Activated CD4-positive, CD25-positive, alpha-beta regulatory T cell treated with anti-CD3 and anti-CD28 coated beads, Interleukin-2, amount 50 U/mL, for 72 hours (primary cell): ENCODE measurements around the gene WDFY2.

Source experiments
- DNase-seq: peaks from one replicate; pipeline ENCODE4 v3.0.0; 2021

The WDFY2 gene

GRCh38 chr13:51603716-51604115 is 19.5 kb downstream of the WDFY2 start:
- no peak for DNase-seq

GRCh38 chr13:51605698-51606097 is 21.4 kb downstream of the WDFY2 start:
- no peak for DNase-seq

DNA sequence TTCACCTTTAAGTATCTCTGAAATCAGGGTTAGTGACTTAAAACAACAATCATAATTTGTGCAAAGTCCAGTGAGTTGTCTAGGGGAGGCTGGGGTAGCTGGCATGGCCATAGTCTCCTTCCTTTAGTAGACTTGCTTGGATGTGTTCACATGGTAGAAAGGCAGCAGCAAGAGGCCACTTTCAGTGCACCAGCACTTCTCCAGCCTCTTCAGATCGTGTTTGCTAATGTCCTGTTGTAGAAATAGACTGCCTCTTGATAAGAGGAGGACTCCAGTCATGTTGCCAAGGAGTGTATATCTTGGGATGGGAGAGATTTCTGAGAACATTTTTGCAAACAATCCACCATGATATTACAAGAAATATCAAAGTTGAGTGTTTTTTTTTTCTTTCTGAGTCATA is 22.9 kb downstream of the WDFY2 start:
- DNase-seq: no peak

DNA sequence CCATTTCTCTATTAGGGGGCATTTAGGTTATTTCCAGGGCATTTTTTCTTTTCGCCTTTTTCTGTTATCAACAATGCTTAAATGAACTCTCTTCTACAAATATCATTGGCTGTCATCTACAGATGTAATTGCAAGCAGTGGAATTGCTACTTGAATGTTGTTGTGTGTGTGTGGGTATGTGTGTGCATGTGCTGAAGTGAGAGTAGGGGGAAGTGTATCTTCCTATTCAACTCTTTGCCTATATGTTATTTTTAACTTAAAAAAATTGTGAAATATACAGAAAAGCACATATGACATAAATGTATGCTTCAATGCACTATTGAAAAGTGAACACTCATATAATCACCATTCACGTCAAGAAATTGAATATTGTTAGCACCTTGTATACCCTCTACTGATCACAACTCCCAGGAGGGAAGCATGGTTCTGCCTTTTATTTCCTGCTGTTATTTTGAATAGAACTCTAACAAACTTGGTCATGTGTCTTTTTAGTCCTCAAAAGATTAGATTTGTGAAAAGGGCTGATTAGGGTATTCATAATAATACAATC is 24.7 kb downstream of the WDFY2 start:
- no peak for DNase-seq

GRCh38 chr13:51612867-51613266 is 28.6 kb downstream of the WDFY2 start:
- DNase-seq: no peak

DNA sequence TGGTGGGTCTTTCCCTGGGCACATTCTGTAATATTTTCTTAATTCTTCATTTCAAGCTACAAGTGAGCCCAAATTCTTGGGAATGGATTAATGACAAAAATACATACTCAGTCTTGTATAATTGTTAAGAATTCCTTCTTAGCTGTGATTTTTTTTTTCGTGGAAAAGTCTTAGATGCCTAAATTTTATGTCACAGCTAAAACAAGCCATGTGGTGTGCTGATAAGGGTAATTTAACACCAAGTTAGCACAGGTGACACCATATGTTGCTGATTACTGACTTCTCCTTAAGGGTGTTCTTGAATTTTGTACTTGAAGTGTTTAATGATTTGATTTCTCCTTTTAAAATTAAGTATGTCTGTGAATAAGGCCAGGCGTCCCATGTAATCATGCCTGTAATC is 29.3 kb downstream of the WDFY2 start:
- DNase-seq: no peak

DNA sequence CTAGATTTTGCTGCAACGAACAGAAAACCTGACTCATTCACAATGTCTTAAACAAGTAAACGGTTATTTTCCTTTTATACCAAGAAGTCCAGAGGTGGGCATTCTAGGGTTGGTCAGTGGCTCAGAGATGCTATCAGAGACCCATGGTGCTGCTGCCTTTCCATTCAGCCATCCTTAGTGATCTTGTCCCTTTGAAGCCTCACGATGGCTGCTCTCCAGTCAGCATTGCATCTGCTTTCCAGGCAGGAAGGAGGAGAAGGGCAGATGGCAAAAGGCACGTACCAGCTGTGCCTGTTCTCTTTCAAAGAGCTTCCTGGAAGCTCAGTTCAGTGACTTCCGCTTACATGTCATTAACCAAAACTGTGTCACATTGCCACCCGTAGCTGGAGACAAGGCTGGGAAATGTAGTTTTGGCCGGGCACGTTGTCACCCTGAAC is 30.1 kb downstream of the WDFY2 start:
- peak; percentile 35 for DNase-seq

- no peak for DNase-seq
Measured at GRCh38 chr13:51618626-51619025, 34.4 kb downstream of the WDFY2 start.

DNA sequence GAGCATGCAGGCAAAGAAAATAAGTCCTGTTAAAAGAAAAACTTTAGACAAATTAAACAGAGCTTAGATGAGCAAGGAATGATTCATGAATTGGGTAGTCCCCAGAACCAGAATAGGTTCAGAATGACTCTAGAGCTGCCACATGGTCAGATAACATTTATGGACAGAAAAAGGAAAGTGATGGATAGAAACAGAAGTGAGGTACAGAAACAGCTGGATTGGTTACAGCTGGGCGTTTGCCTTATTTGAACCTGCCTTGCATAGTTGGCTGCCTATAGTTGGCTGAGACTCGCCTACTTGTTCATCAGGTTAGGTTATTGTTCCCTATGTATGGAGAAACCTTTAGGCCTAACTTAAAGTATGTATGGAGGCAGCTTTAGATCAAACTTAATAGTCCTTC is 35.4 kb downstream of the WDFY2 start:
- no peak for DNase-seq

GRCh38 chr13:51620165-51620983 is 36.1 kb downstream of the WDFY2 start:
- DNase-seq: no peak

- no peak for DNase-seq
Measured at GRCh38 chr13:51621602-51622001, 37.3 kb downstream of the WDFY2 start.

DNA sequence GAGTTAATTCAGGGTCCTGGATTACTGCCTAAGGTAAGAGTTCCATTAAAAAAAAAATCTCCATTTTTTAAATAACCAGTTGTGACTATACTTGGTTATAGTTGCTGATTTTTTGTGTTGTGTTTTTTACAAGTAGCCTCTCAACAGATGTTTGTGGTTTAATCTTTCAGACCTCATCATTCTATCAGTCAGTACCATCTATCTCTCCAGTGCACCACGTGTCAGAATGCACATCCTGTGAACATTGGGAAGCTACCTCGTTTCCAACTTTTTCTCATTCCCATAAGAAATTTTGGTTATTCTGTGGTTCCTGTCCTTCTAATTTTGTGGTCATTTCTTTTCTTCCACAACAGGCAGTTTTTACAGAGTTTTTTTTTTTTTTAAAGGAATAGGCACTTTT is 39.2 kb downstream of the WDFY2 start:
- no peak for DNase-seq

DNA sequence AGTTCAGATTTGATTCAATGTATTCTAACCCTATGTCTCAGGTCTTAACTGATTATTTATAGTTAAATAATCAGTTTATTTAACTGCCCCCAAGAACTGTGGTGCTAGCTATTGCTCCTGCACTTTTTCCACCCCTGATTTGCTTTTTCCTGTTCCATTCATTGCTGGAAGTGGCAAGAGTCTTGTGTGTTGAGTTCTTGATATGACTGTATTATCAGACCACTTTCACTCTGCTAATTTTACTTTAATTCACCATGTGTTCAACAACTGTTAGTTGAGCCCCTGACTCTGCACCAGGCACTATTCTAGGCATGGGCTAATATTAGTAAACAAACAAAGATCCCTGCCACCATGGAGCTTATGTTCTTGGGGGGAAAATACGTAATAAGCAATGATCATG is 39.9 kb downstream of the WDFY2 start:
- no peak for DNase-seq

DNA sequence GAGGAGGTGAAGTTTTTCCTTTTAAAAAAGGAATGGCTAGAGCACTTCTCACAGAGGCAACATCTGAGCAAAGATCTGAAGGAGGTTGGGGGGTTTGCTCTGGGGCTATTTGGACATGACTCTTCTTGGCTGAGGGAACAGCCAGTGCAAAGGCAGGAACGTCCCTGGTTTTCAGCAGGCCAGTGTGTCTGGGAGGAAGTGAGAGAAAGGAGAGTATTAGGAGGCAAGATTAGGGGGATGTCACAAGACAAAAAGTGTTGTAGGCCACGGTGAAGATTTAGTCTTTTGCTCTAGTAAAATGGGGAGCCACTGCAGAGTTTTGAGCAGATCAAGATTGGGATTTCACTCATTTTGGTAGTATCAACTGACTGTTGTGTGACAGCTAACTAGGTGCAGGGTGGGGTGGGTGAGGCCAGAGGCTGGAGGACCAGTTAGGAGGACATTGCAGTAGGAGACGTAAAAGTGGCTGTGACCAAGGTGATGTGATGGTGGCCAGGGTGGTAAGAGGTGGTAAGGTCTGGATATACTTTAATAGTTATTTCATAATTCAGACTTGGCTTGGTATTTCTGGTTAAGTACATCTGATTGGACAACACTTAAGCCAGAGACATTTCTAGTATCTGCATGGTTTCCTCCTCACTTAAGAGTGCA is 40.6 kb downstream of the WDFY2 start:
- DNase-seq: no peak

DNA sequence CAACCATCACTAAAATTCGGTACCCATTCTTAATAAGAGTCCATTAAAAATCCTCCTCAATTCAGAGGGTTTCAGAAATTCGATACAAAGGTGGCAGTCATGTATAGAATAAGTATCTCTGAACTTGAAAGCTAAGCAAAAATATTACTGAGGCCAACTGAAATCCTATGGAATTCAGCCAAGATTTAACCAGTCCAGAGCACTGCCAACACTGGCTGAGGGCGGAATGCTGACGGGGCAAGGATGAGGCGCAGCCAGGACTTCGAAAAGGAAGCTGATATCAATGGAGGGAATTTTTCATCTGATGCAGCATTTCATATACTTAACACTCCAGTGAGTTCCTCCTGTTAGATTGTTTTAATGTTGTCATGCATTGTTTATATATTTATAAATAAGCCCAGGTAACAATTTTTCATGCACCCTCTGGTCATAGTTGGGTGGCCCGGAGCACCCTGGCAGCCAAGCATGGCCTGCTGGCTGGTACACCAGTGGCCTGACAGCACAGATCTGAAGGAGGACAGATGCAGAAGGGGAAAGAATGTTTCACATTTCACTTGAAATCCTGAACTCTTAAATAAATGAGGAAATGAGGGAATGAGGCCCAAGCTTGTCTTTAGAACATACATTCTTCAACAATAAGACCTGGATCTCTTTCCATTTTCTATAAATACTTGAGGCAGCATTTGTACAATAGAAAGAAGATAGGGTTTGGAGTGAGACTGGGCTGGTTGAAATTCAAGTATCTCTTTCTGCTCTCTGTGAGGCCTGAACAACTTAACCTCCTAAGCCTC is 41.5 kb downstream of the WDFY2 start:
- no peak for DNase-seq

DNA sequence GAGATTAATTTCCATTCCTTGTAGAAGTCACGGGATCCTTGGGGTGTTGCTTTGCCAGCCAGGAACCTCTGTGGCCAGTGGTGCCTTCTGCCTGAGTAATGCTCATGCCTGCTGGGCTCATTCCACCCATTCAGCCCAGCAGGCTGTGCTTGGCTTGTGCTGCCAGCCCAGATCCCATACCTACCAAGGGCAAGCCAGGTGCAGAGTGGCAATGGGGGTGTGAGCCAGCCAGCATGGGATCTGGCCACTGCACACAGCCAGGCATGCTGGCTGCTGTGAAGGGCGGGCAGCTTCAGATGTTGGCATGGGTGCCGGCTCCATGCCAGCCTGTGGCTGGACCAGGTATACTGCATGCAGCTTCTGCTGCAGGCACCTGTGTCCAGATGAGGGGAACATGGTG is 42.5 kb downstream of the WDFY2 start:
- DNase-seq: no peak

DNA sequence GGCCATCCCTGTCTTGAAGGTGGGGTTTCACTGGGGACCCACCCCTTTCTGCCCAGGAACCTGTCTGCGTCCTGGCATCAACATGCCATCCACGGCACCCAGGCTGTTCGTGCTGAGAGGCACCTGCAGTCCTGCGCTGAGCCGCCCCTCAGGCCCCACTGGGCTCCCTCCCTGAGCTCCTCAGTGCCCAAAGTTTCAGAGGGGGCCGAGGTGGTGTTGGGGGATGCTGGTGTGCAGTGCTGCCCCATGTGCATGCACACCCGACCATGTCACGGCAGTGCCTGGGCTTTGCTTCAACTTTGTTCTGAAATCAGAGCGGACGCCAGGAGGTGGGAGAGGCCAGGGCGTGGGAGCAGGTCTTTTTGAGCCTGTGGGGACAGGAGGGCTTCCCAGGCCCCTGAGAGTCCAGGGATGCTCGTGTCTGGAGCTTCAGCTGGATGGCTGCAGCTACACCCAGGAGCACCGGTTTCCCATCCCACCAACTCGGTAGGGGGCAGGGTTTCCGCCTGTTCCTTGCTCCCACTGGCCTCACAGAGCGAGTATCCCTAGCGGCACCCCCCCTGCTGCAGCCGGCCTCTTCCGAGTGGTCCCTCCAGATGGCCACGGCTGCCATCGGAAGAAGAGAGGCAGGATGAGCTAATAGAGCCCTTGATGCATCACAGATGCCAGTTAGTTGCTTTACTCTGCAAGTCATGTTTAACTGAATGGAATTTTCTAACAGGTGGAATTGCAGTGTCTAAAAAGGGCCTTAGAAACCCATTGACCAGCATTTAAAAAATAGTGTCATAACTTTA is 44.0 kb downstream of the WDFY2 start:
- no peak for DNase-seq

DNA sequence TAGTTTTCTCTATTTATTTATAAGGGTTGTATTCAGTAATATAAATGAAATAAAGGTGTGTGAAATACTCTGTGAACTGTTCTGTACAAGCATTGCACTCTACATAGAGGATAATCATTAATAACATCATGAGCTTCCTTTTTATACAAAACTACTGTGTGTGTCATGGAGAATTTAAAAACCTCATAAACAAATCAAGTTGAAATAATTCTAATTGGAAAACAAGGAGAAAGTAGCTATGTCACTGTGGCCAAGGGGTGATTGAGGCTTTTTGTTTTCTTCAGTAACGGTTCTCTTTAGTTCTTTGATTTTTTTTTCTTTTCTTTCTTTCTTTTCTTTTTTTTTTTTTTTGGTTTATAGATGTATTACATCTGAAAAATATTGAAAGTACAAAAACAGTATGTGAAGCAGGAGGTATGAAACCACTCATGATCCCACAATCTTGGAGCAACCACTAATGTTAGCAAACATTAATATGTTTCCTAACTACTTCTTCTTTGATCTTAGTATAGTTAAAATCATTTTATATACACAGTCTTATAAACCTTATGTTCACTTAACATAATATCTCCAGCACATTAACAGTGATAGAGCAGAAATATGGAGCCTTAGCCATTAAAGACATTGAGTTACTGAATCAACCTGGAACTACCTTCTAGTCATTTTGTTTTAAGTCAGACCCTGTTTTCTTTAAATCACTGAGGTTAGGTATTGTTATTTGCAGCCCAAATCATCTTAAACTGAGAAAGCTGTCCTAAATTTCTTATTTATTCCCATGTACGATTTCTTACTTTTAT is 45.4 kb downstream of the WDFY2 start:
- no peak for DNase-seq

DNA sequence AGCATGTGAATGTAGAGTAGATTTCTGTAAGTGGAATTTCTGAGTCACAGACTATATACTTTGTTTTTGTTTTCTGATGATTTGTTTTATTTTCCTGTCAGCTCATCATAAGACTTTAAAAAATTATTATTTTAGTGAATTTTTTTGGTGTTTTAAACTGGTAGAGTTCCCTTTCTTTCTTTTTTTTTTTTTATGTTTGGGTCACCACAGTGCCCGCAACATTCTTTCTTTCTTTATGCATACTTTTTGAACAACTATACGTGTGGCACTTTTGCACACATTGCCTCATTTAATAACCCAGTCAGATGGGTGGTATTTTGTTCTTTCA is 46.0 kb downstream of the WDFY2 start:
- DNase-seq: no peak

DNA sequence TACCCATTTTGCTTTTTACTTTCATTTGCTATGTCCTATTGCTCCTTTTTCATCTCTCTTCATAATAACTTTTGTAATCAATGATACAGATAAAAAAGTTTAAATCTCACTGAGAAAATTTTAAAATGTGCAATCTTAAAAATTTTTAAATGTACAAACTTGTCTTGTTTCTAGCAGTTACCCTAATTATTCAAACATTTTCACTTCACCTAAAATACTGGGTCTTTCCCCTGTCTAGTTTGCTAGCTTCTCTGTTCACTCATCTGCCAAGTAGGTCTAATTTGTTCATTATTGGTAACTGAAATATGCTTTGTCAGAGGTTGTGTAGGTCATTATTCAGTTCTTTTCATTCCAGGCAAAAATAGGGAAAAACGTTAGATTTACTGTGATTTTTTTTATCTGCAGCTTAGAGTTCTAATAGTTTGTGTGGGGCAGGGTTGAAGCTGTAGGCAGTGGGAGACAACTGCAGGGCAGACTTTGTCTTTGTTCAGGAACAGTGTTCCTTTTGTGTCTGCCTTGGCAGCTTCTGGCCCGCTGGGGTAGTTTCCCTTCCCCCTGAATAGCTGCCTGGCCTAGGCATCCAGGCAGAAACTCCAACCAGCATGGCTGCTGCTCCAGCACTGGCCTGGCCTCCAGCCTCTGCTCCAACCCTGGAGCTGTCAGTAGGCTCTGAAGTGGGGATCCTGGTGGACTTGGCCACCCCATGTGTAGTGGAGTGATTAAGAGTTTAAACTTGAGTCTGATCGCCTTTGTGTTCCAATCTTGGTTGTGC is 48.5 kb downstream of the WDFY2 start:
- DNase-seq: no peak
